Jurkat, Clone E6-1 (cell line): ENCODE data around the gene PHLDB3.

Source experiments
- DNase-seq: peaks from one replicate; pipeline ENCODE4 v3.0.0-alpha.2; 2011; ENCODE audit warnings: low read depth, low spot score
- H3K4me3 ChIP-seq: 2 replicates; pipeline ENCODE4 v1.5.1; 2011; ENCODE audit warnings: mild to moderate bottlenecking, low read length, control low read depth, moderate library complexity

Gene PHLDB3

DNA sequence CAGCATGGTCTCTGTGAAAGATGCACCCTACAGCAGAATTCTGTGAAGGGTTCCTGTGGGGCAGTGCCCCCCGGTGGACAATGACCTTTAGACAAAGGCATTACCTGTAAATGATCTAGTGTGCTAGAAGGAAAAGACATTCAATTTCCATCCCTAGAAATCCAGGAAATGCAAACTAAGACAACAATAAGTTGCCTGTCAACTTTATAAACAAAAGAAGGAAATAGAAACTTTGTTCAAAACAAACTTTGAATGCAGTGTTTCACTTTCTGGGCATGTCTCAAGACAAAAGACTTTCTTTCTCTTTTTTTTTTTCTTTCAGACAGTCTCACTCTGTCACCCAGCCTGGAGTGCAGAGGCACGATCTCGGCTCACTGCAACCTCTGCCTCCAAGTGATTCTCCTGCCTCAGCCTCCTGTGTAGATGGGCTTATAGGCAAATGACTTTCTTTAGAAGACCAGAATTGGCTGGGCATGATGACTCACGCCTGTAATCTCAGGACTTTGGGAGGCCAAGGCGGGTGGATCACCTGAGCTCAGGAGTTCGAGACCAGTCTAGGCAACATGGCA, 74.3 kb downstream of the PHLDB3 start:
- H3K4me3 ChIP-seq, result no peak overlapping the region
- DNase-seq, result no peak

DNA sequence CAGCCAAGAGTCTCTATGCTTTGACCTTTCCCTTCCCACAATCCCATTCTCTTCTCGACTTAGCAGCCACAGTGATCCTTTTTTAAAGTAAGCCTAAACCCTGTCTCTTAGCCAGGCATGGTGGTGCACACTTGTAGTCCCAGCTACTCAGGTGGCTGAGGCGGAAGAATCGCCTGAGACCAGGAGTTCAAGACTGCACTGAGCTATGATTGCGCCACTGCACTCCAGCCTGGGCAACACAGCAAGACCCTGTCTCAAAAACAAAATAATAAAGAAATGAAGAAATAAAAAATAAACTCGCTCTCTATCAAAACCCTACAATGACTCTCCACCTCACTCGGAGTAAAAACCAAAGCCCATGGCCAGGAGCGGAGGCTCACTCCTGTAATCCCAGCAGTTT, 75.2 kb downstream of the PHLDB3 start:
- DNase-seq, result no peak
- H3K4me3 ChIP-seq, result no peak overlapping the region

DNA sequence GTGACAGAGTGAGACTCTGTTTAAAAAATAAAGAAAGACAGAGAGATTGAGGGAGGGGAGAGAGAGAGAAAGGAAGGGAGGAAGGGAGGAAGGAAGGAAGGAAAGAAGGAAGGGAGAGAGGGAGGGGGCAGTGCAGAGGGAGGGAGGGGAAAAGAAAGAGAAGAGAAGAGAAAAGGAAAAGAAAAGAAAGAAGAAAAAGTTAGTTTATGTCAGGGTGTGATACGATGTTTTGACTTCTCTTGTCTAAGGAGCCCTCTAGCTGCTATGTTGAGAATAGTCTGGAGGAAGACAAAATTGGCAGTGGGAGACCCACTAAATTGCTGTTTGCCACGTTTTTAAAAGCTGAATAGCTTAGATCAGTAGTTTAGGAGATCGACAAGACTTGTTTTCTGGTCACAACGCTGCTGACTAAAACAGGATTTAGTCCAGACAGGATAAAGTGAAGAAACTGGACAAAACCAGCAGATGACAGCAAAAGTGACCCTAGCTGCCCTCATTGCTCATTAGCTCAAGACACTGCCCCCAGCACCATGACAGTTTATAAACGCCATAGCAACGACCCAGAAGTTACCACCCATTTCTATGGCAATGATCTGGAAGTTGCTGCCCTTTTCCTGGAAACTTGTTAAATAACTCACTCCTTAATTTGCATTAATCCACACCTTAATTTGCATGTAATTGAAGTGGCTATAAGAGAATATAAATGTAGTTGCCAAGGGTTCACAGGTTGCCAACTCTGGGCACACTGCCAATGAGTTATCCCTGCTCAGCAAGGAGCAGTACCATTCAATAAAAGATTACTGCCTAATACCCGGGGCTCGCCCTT, 78.8 kb downstream of the PHLDB3 start:
- no peak overlapping the region for H3K4me3 ChIP-seq
- DNase-seq, result no peak
